ENCODE results near the gene VMAC. TPM values are rescaled to one million over a fixed set of nuclear protein-coding genes. Genes with fewer than 3 reads are reported as not detected.

The VMAC gene
- total RNA-seq, 1 donor from 2014 or later, result 12.3 TPM

DNA sequence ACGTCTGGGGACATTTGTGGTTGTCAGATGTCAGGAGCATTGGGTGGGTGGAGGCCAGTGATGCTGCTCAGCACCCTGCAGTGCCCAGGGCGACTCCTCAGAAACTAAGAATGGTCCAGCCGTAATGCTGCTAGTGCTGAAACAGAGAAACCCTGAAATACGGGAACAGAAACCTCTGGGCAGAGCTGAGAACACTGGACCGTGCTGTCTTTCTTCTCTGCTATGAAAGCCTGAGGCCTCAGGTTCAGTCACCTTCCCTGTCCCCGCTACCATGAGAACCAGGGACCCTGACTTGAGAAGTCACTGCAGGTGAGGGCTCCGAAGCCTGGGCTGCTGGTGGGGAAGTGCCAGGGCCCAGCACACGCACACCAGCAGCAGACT, 22.8 kb downstream of the VMAC start:
- H3K27ac Mint-ChIP-seq, result no peak overlapping the region
- TF ChIP-seq, protein P1, sequence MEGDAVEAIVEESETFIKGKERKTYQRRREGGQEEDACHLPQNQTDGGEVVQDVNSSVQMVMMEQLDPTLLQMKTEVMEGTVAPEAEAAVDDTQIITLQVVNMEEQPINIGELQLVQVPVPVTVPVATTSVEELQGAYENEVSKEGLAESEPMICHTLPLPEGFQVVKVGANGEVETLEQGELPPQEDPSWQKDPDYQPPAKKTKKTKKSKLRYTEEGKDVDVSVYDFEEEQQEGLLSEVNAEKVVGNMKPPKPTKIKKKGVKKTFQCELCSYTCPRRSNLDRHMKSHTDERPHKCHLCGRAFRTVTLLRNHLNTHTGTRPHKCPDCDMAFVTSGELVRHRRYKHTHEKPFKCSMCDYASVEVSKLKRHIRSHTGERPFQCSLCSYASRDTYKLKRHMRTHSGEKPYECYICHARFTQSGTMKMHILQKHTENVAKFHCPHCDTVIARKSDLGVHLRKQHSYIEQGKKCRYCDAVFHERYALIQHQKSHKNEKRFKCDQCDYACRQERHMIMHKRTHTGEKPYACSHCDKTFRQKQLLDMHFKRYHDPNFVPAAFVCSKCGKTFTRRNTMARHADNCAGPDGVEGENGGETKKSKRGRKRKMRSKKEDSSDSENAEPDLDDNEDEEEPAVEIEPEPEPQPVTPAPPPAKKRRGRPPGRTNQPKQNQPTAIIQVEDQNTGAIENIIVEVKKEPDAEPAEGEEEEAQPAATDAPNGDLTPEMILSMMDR (IDR thresholded peaks at IDR 0.05; ENCODE audit: unreplicated experiment), result no peak
- DNase-seq (ENCODE audit: low spot score in 2 of 2, unreplicated experiment in 2 of 2), result no peak
- H3K4me3 Mint-ChIP-seq, result no peak overlapping the region
- H3K27me3 Mint-ChIP-seq (ENCODE audit: low read depth), result no peaks in the 10 kb centered on the region
- peaks cover 27% of the 10 kb centered on the region for H3K36me3 Mint-ChIP-seq
- no peaks in the 10 kb centered on the region for H3K9me3 Mint-ChIP-seq
- no peaks in the 10 kb centered on the region for H3K4me1 Mint-ChIP-seq

DNA sequence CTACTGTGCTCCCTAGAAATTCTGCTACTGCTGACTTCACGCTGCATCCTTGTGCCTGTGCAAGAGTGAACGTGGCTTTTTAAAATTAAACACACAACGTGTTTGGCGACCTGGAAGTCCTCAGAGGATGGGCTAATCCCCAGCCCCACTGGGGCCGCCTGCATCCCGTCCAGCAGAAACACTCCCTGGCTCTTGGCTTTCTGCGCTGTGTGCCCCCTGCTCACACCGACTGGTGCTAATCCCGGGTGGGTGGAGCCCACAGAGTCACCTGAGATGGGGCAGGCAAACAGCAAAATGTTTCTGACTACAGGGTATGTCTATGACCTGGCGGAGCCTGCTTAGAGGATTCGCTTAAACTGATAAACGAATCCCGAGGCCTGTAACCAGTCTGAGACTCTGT, 24.5 kb downstream of the VMAC start:
- no peak overlapping the region for H3K4me3 Mint-ChIP-seq
- H3K36me3 Mint-ChIP-seq, result peaks cover 24% of the 10 kb centered on the region
- no peaks in the 10 kb centered on the region for H3K9me3 Mint-ChIP-seq
- TF ChIP-seq, protein P1 (IDR thresholded peaks at IDR 0.05; ENCODE audit: unreplicated experiment), result no peak
- H3K4me1 Mint-ChIP-seq, result no peaks in the 10 kb centered on the region
- H3K27ac Mint-ChIP-seq, result no peak overlapping the region
- no peaks in the 10 kb centered on the region for H3K27me3 Mint-ChIP-seq (ENCODE audit: low read depth)
- DNase-seq (ENCODE audit: low spot score in 2 of 2, unreplicated experiment in 2 of 2), result no peak

DNA sequence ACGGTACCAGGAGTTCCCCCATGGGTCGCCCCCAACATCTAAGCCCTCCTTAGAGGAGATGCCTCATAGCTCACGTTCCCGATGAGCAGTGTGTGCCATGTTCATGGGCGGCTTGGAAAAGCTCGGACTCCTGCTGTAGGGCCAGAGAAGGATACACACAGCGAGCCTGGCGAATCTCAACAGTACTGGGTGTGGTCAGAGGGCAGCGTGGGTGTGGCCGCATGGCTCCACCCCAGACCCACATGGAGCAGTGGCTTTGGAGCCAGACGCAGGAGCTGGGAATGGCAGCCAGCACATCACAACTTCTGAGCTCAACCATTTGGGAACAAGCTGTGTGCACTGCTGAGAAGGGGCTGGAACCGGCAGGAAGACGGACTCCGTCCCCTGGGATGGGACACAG, 25.0 kb downstream of the VMAC start:
- H3K4me3 Mint-ChIP-seq, result no peak overlapping the region
- TF ChIP-seq, protein P1 (IDR thresholded peaks at IDR 0.05; ENCODE audit: unreplicated experiment), result no peak
- peaks cover 23% of the 10 kb centered on the region for H3K36me3 Mint-ChIP-seq
- H3K27ac Mint-ChIP-seq, result no peak overlapping the region
- no peaks in the 10 kb centered on the region for H3K4me1 Mint-ChIP-seq
- H3K9me3 Mint-ChIP-seq, result no peaks in the 10 kb centered on the region
- DNase-seq (ENCODE audit: low spot score in 2 of 2, unreplicated experiment in 2 of 2), result no peak
- H3K27me3 Mint-ChIP-seq (ENCODE audit: low read depth), result no peaks in the 10 kb centered on the region

DNA sequence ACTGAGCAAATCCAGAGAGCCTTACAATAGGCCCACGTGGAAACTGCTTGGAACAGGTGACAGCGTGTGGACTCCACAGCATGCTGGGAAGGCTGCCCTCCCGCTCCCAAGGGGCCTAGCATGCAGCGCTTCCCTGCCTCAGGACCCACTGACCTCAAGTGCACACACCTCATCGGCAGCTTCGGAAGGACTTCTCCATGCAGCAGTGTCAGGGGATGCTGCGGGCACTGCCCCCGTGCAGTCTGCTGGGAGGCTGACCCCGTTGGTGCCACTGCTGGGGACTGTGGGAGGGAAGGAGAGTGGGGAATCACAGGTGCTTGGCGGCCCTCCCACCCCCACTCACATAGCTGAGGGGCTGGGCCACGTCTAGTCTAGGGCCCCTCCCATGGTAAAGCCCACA, 26.6 kb downstream of the VMAC start:
- no peak overlapping the region for H3K27ac Mint-ChIP-seq
- no peak for DNase-seq (ENCODE audit: low spot score in 2 of 2, unreplicated experiment in 2 of 2)
- TF ChIP-seq, protein P1 (IDR thresholded peaks at IDR 0.05; ENCODE audit: unreplicated experiment), result no peak
- peaks cover 9% of the 10 kb centered on the region for H3K4me1 Mint-ChIP-seq
- peaks cover 23% of the 10 kb centered on the region for H3K36me3 Mint-ChIP-seq
- no peaks in the 10 kb centered on the region for H3K27me3 Mint-ChIP-seq (ENCODE audit: low read depth)
- H3K9me3 Mint-ChIP-seq, result no peaks in the 10 kb centered on the region
- no peak overlapping the region for H3K4me3 Mint-ChIP-seq

DNA sequence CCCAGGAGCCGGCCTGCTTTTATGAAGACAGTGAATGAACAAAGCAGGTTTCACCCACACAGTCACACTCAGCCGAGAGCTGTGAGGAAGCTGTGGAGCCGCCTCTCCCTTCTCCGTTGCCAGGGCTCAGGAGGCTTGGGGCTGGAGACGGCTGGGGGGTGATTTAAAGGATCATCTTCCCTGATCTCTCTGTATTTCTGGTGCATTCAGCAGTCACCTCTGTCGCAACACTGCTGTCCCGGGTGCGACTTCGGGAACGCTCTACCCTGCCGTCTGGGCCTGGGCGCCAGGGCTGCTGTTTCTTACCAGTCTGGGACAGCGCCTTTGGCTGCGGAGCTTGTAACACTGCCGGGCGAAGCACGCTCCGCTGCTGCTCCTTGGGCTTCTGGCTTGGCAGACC, 27.5 kb downstream of the VMAC start:
- Mint-ChIP-seq H3K27me3 (ENCODE audit: low read depth) (no peaks in the 10 kb centered on the region), H3K9me3 (no peaks in the 10 kb centered on the region), H3K27ac (no peak overlapping the region), H3K4me1 (peaks cover 9% of the 10 kb centered on the region), H3K36me3 (peaks cover 20% of the 10 kb centered on the region), H3K4me3 (no peak overlapping the region)
- TF ChIP-seq, protein P1 (IDR thresholded peaks at IDR 0.05; ENCODE audit: unreplicated experiment), result no peak
- DNase-seq (ENCODE audit: low spot score in 2 of 2, unreplicated experiment in 2 of 2), result no peak

DNA sequence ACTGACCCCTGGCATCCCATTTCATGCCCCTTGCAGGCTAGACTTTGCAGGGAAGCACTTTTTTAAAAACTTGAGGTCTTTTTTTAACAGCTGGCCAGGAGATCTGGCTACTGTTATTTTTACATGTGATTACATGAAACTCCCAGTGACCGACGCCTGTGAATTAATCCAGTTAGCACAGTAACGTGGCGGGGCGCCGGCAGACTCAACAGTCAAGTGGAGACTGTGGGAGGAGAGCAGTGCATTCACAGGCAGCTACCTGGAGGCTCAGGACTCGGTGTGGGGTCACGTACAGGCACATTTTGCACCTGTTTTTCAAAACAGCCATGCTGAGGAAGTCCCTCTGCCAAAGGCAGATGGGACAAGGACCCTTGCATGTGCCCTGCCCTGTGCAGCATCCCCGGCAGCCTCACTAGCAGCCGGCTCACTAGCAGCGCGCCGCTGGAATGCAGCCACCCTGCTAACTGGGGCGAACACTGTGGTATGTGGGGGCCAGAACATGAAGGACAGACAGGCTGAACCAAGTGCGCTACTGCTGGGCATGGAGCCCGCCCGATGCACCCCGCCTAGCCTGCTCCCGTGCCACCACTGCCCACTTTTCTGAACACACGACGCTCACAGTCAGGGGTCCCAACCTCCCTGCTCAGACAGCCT, 28.1 kb downstream of the VMAC start:
- Mint-ChIP-seq H3K4me1 (peaks cover 11% of the 10 kb centered on the region), H3K27me3 (ENCODE audit: low read depth) (no peaks in the 10 kb centered on the region), H3K27ac (no peak overlapping the region), H3K9me3 (no peaks in the 10 kb centered on the region), H3K36me3 (peaks cover 20% of the 10 kb centered on the region), H3K4me3 (no peak overlapping the region)
- no peak for DNase-seq (ENCODE audit: low spot score in 2 of 2, unreplicated experiment in 2 of 2)
- TF ChIP-seq, protein P1 (IDR thresholded peaks at IDR 0.05; ENCODE audit: unreplicated experiment), result no peak
